ENCODE results near the gene COPS9. TPM values are rescaled to one million over a fixed set of nuclear protein-coding genes. Genes with fewer than 3 reads are reported as not detected.

The COPS9 gene
- total RNA-seq, 2 experiments from 2014 or later: 46.7 to 48.5 TPM

- intact Hi-C loops (cut with DNase I, micrococcal nuclease): no loop called here
- Histone ChIP-seq H3K9me3 (ENCODE audit: control insufficient read depth in 1 of 2, insufficient read depth in 1 of 2, low read length in 2 of 2) (no peaks in the 10 kb centered on the region), H3K4me1 (ENCODE audit: insufficient read depth, low read length) (no peaks in the 10 kb centered on the region), H3K27ac (ENCODE audit: low read depth in 1 of 2, low read length in 2 of 2) (no peak overlapping the region), H3K4me3 (ENCODE audit: low read length) (no peak overlapping the region), H3K27me3 (ENCODE audit: control insufficient read depth in 1 of 2, insufficient read depth in 2 of 2, low read length in 2 of 2) (peaks cover 5 to 11% of the 10 kb centered on the region in 2 experiments), H3K36me3 (ENCODE audit: insufficient read depth, low read length) (no peaks in the 10 kb centered on the region)
- DNase-seq: no peak
- no peak for TF ChIP-seq CTCF (IDR thresholded peaks at IDR 0.05)
- Mint-ChIP-seq H3K4me1 (ENCODE audit: low read depth) (no peaks in the 10 kb centered on the region), H3K36me3 (ENCODE audit: low read depth) (no peaks in the 10 kb centered on the region), H3K9me3 (peaks cover 10% of the 10 kb centered on the region), H3K27me3 (peaks cover 52% of the 10 kb centered on the region), H3K27ac (no peak overlapping the region), H3K4me3 (no peak overlapping the region)
- CTCF ChIA-PET: no interaction called here
- POLR2A ChIA-PET: no interaction called here
- ATAC-seq (ENCODE audit: poor library complexity): no peak
These were observed 33.0 kb downstream of the COPS9 start for GRCh38 chr2:240103136-240103535.

GRCh38 chr2:240098349-240098748, 37.8 kb downstream of the COPS9 start:
- H3K27me3 Mint-ChIP-seq: peaks cover 86% of the 10 kb centered on the region
- POLR2A ChIA-PET: no interaction called here
- H3K4me3 Mint-ChIP-seq: no peak overlapping the region
- no peak for TF ChIP-seq CTCF (IDR thresholded peaks at IDR 0.05)
- DNase-seq: no peak
- Histone ChIP-seq H3K4me3 (ENCODE audit: low read length) (no peak overlapping the region), H3K36me3 (ENCODE audit: insufficient read depth, low read length) (no peaks in the 10 kb centered on the region), H3K4me1 (ENCODE audit: insufficient read depth, low read length) (no peaks in the 10 kb centered on the region), H3K9me3 (ENCODE audit: control insufficient read depth in 1 of 2, insufficient read depth in 1 of 2, low read length in 2 of 2) (peaks cover 10 to 15% of the 10 kb centered on the region in 2 experiments), H3K27ac (ENCODE audit: low read depth in 1 of 2, low read length in 2 of 2) (no peak overlapping the region), H3K27me3 (ENCODE audit: control insufficient read depth in 1 of 2, insufficient read depth in 2 of 2, low read length in 2 of 2) (peaks cover 28 to 57% of the 10 kb centered on the region in 2 experiments)
- H3K4me1 Mint-ChIP-seq (ENCODE audit: low read depth): no peaks in the 10 kb centered on the region
- intact Hi-C loops (cut with DNase I, micrococcal nuclease): no loop called here
- CTCF ChIA-PET: no interaction called here
- no peak for ATAC-seq (ENCODE audit: poor library complexity)
- H3K27ac Mint-ChIP-seq: no peak overlapping the region
- H3K36me3 Mint-ChIP-seq (ENCODE audit: low read depth): no peaks in the 10 kb centered on the region
- peaks cover 14% of the 10 kb centered on the region for H3K9me3 Mint-ChIP-seq

GRCh38 chr2:240095556-240096523, 40.3 kb downstream of the COPS9 start:
- no peak overlapping the region for H3K4me3 Mint-ChIP-seq
- CTCF ChIA-PET: no interaction called here

More at GRCh38 chr2:240095556-240096523, 40.3 kb downstream of the COPS9 start:
- no peak for TF ChIP-seq CTCF (IDR thresholded peaks at IDR 0.05)
- Histone ChIP-seq H3K36me3 (ENCODE audit: insufficient read depth, low read length) (no peaks in the 10 kb centered on the region), H3K9me3 (ENCODE audit: control insufficient read depth in 1 of 2, insufficient read depth in 1 of 2, low read length in 2 of 2) (peaks cover 10 to 15% of the 10 kb centered on the region in 2 experiments), H3K27ac (ENCODE audit: low read depth in 1 of 2, low read length in 2 of 2) (no peak overlapping the region), H3K4me1 (ENCODE audit: insufficient read depth, low read length) (no peaks in the 10 kb centered on the region), H3K27me3 (ENCODE audit: control insufficient read depth in 1 of 2, insufficient read depth in 2 of 2, low read length in 2 of 2) (peaks cover 28 to 56% of the 10 kb centered on the region in 2 experiments), H3K4me3 (ENCODE audit: low read length) (no peak overlapping the region)
- no peak for ATAC-seq (ENCODE audit: poor library complexity)
- intact Hi-C loops (cut with DNase I, micrococcal nuclease): no loop called here
- no peaks in the 10 kb centered on the region for H3K4me1 Mint-ChIP-seq (ENCODE audit: low read depth)
- no peak overlapping the region for H3K27ac Mint-ChIP-seq
- no peaks in the 10 kb centered on the region for H3K36me3 Mint-ChIP-seq (ENCODE audit: low read depth)
- DNase-seq: no peak
- POLR2A ChIA-PET: interaction anchor here (0.6 kb wide), 1 partner anchor 43 kb away, joined by 3 read pairs; no protein-coding TSS in a partner anchor
- peaks cover 14% of the 10 kb centered on the region for H3K9me3 Mint-ChIP-seq
- peaks cover 85% of the 10 kb centered on the region for H3K27me3 Mint-ChIP-seq

Measured in CD4-positive, alpha-beta T cell (primary cell).